Neural crest cell (in vitro differentiated cells): ENCODE results near the gene DCANP1. TPM values are rescaled to one million over a fixed set of nuclear protein-coding genes. Genes with fewer than 3 reads are reported as not detected.

Experiments
- DNase-seq: peaks from one replicate; pipeline ENCODE4 v3.0.0; 2021; ENCODE audit warnings: low read depth, mixed read lengths, low spot score
- H3K27ac Mint-ChIP-seq: one replicate; pipeline ENCODE4 v1.8.0; 2021; ENCODE audit warnings: mild to moderate bottlenecking, mixed read lengths; ENCODE audit not compliant: unreplicated experiment
- H3K27me3 Mint-ChIP-seq: 2 replicates; pipeline ENCODE4 v1.8.0; 2021; ENCODE audit warnings: low read depth, mild to moderate bottlenecking, mixed read lengths
- H3K36me3 Mint-ChIP-seq: 2 replicates; pipeline ENCODE4 v1.8.0; 2021; ENCODE audit warnings: low read depth, mild to moderate bottlenecking, mixed read lengths
- H3K4me1 Mint-ChIP-seq: 2 replicates; pipeline ENCODE4 v1.8.0; 2021; ENCODE audit warnings: mixed read lengths
- H3K4me3 Mint-ChIP-seq: one replicate; pipeline ENCODE4 v1.8.0; 2021; ENCODE audit warnings: mild to moderate bottlenecking, mixed read lengths
- H3K9me3 Mint-ChIP-seq: 2 replicates; pipeline ENCODE4 v1.8.0; 2021; ENCODE audit warnings: mixed read lengths
- total RNA-seq: library from RNA; stranded (reverse); gene quantifications from 2 replicates; pipeline ENCODE4 v1.2.1, GENCODE V29; 2021
- TF ChIP-seq, protein P1 (sequence below): fragments of 200-600 bp; sonication (generic); conservative IDR thresholded peaks from 2 replicates; pipeline ENCODE4 v1.5.0; 2021; ENCODE audit warnings: antibody characterized with exemption, mild to moderate bottlenecking

DCANP1 gene
- total RNA-seq, 1 donor from 2014 or later, result not detected

DNA sequence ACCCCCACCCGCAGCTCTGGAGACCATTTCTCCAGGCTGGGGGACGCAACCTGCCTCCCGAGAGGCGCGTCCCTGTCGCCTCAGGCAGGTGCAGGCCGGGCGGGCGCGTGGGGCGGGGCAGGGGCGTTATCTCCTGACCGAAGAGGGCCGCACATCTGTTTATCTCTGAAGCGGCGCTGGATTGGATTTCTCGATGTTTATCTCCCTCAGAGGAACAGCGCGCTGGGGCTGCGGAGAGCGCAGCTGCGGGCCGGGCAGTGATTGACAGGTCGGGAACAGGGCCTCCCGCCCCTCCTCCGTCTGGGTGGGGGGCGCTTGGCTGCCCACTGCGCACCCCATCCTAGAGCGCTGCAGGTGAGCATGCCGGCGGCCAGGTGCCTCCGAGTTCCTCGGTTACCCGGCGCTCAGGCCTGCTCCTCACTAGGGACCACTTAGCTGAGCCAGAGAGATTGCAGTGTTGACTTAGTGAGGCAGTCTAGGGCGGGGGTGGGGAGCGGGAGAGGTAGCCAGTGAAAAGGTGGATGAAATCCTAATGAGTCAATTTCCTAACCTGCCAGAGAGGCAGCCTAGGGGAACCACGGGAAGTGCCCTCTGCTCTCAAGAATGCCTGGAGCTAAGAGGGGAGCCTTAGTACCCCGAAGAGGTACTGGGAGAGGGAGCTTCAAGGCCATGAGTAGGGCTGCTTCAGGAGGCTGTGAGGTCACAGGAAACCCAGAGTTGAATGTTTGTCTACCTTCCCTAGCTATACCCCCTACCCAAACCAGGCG, 44.6 kb upstream of the DCANP1 start:
- H3K4me1 Mint-ChIP-seq, result peaks cover 39% of the 10 kb centered on the region
- TF ChIP-seq, protein P1, sequence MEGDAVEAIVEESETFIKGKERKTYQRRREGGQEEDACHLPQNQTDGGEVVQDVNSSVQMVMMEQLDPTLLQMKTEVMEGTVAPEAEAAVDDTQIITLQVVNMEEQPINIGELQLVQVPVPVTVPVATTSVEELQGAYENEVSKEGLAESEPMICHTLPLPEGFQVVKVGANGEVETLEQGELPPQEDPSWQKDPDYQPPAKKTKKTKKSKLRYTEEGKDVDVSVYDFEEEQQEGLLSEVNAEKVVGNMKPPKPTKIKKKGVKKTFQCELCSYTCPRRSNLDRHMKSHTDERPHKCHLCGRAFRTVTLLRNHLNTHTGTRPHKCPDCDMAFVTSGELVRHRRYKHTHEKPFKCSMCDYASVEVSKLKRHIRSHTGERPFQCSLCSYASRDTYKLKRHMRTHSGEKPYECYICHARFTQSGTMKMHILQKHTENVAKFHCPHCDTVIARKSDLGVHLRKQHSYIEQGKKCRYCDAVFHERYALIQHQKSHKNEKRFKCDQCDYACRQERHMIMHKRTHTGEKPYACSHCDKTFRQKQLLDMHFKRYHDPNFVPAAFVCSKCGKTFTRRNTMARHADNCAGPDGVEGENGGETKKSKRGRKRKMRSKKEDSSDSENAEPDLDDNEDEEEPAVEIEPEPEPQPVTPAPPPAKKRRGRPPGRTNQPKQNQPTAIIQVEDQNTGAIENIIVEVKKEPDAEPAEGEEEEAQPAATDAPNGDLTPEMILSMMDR, result no peak
- no peak for DNase-seq
- no peak overlapping the region for H3K27ac Mint-ChIP-seq
- no peaks in the 10 kb centered on the region for H3K36me3 Mint-ChIP-seq
- peaks cover 99% of the 10 kb centered on the region for H3K27me3 Mint-ChIP-seq
- H3K4me3 Mint-ChIP-seq, result no peak overlapping the region
- H3K9me3 Mint-ChIP-seq, result no peaks in the 10 kb centered on the region

DNA sequence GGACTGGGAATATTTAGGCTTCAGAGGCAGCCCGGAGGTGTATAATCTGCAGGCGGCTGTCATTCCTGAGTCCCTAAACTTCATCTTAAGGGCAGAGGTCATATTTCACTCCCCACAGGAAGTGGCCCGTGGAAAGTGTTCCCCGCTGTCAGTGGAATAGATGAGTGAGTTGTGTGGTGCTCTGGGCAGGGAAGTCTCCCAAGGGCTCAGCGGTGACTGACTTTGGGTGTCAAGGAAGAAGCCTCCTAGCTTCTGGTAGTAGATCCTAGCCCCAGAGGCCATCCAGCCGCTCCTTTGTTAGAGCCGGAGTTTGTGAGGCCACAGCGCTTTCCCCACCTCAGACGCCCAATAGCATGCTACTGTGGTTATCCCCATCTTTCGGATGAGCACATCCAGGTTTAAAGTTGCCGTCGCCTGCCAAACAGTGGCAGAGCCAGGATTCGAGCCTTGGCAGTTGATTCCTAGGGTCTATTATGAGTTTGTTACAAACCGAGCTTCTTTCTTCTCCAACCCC, 43.9 kb upstream of the DCANP1 start:
- peaks cover 100% of the 10 kb centered on the region for H3K27me3 Mint-ChIP-seq
- peaks cover 39% of the 10 kb centered on the region for H3K4me1 Mint-ChIP-seq
- TF ChIP-seq, protein P1, result no peak
- no peak overlapping the region for H3K27ac Mint-ChIP-seq
- peak overlapping the region; percentile 44 for H3K4me3 Mint-ChIP-seq
- H3K36me3 Mint-ChIP-seq, result no peaks in the 10 kb centered on the region
- no peak for DNase-seq
- no peaks in the 10 kb centered on the region for H3K9me3 Mint-ChIP-seq

DNA sequence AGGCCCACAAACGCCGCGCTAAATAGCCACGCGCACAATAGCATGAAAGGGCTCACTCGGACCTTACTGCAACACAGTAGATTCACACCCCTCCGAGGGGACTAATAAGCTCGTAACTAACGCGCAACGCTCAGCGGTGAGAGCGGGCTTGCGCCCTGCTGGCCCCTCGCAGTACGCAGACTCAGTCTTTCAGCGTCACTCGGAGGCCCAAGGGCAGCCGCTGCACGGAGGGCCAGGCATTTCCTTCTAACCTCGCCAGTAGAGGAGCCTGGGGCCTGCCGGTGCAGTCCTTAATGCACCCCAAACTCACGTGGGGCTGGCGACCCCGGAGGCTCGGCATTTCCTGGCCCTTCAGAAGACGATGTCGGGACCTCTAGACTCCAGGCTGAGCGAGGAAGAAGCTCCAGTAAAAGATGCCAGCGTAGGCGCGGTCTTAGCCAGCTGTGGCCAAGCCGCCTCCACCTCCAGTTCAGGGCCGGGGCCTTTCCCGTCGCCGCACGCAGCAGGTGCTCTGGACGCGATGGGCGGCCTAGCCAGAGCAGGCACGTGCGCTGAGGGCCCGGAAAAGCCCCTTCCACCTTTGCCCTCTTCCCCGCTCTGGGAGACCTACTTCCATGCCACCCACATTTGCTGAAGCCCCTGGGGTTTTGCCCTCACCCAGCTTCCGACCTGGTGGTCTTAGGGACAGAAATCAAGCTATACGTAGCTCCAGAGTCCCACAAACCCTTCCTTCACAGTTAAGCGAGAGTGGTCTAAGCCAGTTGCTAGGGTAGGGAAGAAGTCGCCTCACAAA, 43.3 kb upstream of the DCANP1 start:
- DNase-seq, result peak; percentile 37
- TF ChIP-seq, protein P1, result no peak
- Mint-ChIP-seq H3K36me3 (no peaks in the 10 kb centered on the region), H3K9me3 (no peaks in the 10 kb centered on the region), H3K27me3 (peaks cover 100% of the 10 kb centered on the region), H3K4me1 (peaks cover 39% of the 10 kb centered on the region), H3K4me3 (peak overlapping the region; percentile 89), H3K27ac (no peak overlapping the region)

DNA sequence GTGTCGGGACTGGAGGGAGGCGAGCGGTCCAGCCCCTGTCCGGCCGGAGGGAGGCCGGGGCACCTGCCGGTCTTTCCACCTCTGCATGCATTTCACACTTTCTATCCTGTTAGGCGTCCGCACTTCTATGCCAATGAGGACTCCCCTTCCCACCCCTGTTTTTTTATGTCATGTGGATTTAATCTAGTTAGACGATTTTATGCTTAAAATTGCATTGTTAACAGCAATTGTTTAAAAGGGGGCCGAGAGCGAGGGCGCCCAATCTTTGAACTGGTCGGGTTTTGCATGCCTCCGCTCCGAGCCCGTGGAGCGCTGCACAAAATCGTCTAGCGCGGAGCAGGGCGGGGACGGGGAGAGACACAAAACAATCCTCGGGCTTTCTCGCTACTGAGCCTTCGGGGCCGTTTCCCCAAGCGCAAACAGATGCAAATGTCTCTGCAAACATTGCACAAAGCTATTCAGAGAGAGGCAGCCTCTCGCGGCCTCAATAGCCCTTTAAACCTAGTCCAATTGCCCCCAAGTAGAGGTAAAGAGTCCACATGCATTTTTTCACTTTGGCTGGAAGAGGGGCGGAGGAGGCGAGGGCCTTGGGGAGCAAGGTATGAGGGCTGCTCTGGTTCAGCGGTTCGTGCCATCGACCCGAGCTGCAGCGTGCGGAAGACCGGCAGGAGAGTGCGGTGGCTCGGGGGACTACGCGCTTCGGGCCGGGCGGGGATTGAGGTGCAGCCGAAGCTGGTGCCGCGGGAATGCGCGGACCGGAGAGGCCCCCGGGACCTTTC, 42.5 kb upstream of the DCANP1 start:
- Mint-ChIP-seq H3K4me1 (peaks cover 42% of the 10 kb centered on the region), H3K36me3 (no peaks in the 10 kb centered on the region), H3K4me3 (peak overlapping the region; percentile 89), H3K9me3 (no peaks in the 10 kb centered on the region), H3K27me3 (peaks cover 100% of the 10 kb centered on the region), H3K27ac (no peak overlapping the region)
- DNase-seq, result peak; percentile 22
- TF ChIP-seq, protein P1, result no peak

DNA sequence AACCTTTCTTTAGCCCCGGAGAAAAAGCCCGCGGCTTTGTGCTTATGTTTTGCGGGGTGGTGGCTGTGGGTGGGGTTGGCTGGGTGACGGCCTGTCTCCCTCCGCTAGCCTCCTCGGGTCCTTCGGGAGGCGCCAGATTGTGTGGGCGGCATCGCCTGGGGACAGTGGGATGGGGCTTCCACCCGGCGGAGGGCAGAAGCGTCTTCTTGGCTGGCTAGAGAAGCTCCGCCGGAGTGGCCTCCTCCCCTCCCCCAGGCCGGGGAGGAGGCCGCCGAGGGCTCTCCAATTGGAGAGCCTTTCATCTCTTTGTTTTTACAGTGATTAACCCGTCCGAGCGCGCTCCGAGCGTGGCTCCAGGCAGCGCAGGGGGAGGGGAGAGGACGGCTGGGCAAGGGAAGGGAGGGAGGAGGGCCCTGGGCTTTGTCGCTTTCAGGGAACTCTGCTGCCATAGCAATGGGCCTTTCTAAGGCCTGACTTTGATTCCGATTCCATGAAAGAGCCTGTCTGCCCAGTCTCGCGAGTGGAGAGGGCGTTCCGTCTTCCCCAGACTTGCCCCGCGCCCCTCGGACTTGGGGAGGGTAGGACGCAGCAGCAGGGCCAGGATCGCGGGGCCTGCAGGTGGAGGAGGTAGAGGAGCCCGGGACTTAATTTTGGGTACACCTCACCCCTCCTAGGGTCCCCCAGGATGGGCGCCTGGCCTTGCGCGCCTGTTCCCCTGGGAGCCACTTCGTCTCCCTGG, 41.7 kb upstream of the DCANP1 start:
- peaks cover 92% of the 10 kb centered on the region for H3K27me3 Mint-ChIP-seq
- peak; percentile 77 for DNase-seq

More for the DNA sequence above, 41.7 kb upstream of the DCANP1 start:
- TF ChIP-seq, protein P1, result no peak
- Mint-ChIP-seq H3K36me3 (no peaks in the 10 kb centered on the region), H3K9me3 (no peaks in the 10 kb centered on the region), H3K27ac (no peak overlapping the region), H3K4me1 (peaks cover 42% of the 10 kb centered on the region), H3K4me3 (peak overlapping the region; percentile 89)
